Neuron (in vitro differentiated cells): ENCODE measurements around the gene NUTM1.
"Not testable (repeated sequence)": the region's sequence is repeated elsewhere in the genome, so short reads cannot be mapped to it uniquely, and the experiment has no call there.

Experiments
- H2AFZ ChIP-seq: one replicate; pipeline ENCODE4 v1.6.1; 2013; ENCODE audit warnings: low read depth, mild to moderate bottlenecking, inconsistent platforms, low read length, moderate library complexity
- H3K27me3 ChIP-seq: one replicate; pipeline ENCODE4 v1.6.1; 2013; ENCODE audit warnings: low read length; ENCODE audit not compliant: insufficient read depth
- H3K36me3 ChIP-seq: one replicate; pipeline ENCODE4 v1.6.1; 2013; ENCODE audit warnings: low read length; ENCODE audit not compliant: insufficient read depth
- H3K4me1 ChIP-seq: one replicate; pipeline ENCODE4 v1.6.1; 2013; ENCODE audit warnings: low read length; ENCODE audit not compliant: insufficient read depth
- H3K4me3 ChIP-seq: 2 replicates; pipeline ENCODE4 v1.5.1; 2013; ENCODE audit warnings: mild to moderate bottlenecking, low read length, moderate library complexity
- H3K9me3 ChIP-seq: one replicate; pipeline ENCODE4 v1.6.1; 2013; ENCODE audit warnings: low read length

NUTM1 gene

DNA sequence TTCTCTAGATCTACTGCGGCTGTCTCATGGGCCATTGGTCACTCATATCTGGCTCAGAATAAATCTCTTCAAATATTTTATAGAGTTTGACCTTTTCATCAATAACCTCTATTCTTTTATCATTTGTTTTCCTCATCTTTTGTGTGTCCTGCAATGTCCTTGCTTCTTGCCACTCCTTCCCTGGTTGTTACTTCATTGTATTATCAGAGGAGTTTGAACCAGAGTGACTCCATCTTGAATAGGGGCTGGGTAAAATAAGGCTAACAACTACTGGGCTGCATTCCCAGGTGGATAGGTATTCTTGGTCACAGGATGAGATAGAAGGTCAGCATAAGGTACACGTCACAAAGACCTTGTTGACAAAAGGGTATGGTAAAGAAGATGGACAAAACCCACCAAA, 33.7 kb downstream of the NUTM1 start:
- Histone ChIP-seq H3K9me3 (no peaks in the 10 kb centered on the region), H3K4me3 (no peak overlapping the region), H3K36me3 (peaks cover 2% of the 10 kb centered on the region), H3K27me3 (no peaks in the 10 kb centered on the region), H2AFZ (no peak overlapping the region), H3K4me1 (no peaks in the 10 kb centered on the region)

GRCh38 chr15:34380491-34380890, 37.4 kb downstream of the NUTM1 start:
- not testable (repeated sequence) for H2AFZ ChIP-seq, H3K4me3 ChIP-seq, H3K9me3 ChIP-seq, H3K4me1 ChIP-seq, H3K36me3 ChIP-seq, H3K27me3 ChIP-seq

DNA sequence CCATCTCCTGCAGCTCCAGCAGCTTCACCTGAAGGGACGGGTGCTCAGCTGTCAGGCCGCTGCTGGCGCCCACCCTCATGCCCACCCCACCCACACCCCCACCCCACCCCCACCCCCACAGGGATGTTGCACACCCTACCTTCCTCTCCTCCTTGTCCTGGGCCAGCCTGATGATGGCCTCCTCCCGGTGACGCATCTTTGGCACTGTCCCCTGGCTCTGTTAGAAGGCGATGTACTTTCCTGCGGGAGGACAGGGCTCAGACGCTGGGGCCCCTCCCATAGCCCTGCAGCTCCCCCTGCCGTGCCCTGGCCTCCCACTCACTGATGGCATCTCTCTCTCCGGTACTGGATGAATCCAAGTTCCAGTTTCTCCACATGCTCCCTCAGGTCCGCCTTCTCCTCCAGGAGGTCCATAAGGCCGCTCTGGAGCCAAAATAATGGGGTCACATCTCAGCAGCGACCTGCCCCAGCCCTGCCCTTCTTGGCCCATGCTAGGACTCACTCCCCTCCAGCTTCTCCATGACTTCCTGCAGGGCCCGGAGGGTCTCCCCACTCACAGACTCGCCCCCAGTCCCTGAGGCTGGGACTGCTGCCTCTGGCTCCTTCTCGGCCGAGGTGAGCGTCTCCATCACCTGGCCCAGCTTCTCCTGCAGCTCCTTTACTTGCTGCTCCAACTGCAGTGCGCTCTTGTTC, 38.9 kb downstream of the NUTM1 start:
- not testable (repeated sequence) for H3K9me3 ChIP-seq, H3K4me3 ChIP-seq, H2AFZ ChIP-seq, H3K27me3 ChIP-seq, H3K4me1 ChIP-seq, H3K36me3 ChIP-seq

DNA sequence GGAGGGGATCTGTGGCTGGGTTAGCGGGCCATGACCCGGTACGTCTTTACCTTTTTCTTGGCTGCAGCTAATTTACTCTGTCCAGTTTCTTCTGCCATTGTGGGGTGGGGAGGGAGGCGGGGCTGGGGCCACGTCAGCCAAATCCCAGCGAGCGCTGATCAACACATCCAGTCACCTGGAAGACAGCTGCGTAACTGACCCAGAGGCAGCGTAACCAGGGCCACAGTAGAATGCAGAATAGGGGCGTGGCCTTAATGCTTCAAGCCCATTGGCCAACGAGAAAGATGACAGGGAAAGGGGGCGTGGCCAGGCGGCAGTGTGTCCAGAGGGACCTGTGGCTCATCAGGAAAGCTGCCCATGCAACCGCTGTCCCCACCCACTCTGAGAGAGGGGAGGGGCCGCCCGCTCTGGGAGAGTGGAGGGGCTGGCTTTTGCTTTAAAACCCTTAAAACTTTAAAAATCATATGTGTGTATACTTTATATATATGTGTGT, 46.5 kb downstream of the NUTM1 start:
- not testable (repeated sequence) for H3K27me3 ChIP-seq, H3K4me1 ChIP-seq, H3K9me3 ChIP-seq, H3K4me3 ChIP-seq, H3K36me3 ChIP-seq, H2AFZ ChIP-seq

DNA sequence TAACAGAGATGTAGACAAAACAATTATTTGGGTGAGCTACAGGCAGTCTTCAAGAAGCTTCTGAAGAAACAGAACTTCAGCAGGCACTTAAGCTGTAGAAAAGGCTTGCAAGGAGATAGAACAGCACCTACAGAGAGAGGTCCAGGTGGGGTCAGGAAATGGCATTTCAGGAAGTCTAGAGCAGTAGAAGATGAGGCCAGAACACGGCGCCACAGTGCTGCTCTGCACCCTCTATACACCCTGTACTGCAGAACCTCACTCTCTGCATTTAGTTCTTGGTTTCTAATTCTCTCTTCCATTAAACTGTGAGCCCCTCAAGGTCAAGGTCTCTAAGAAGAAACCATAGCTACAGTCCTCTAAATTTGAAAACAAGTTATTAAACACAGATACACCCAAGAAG, 49.9 kb downstream of the NUTM1 start:
- H3K9me3 ChIP-seq, H2AFZ ChIP-seq, H3K27me3 ChIP-seq, H3K4me3 ChIP-seq, H3K4me1 ChIP-seq, H3K36me3 ChIP-seq: not testable (repeated sequence)

- not testable (repeated sequence) for H3K4me3 ChIP-seq, H3K36me3 ChIP-seq, H3K9me3 ChIP-seq, H3K27me3 ChIP-seq, H3K4me1 ChIP-seq, H2AFZ ChIP-seq
Observed at GRCh38 chr15:34397637-34398259, 54.6 kb downstream of the NUTM1 start.

- H2AFZ ChIP-seq, H3K36me3 ChIP-seq, H3K9me3 ChIP-seq, H3K4me3 ChIP-seq, H3K27me3 ChIP-seq, H3K4me1 ChIP-seq: not testable (repeated sequence)
Observed at GRCh38 chr15:34403160-34403598, 60.1 kb downstream of the NUTM1 start.

GRCh38 chr15:34403899-34404298, 60.8 kb downstream of the NUTM1 start:
- not testable (repeated sequence) for H2AFZ ChIP-seq, H3K36me3 ChIP-seq, H3K9me3 ChIP-seq, H3K4me1 ChIP-seq, H3K27me3 ChIP-seq, H3K4me3 ChIP-seq
